ENCODE measurements around the gene TM9SF1. TPM values are rescaled to one million over a fixed set of nuclear protein-coding genes. Genes with fewer than 3 reads are reported as not detected.

TM9SF1 gene
- total RNA-seq, 1 donor from 2014 or later: 60.3 TPM

GRCh38 chr14:24181371-24182077 lies 13.7 kb downstream of the TM9SF1 start:
- H3K4me1 Mint-ChIP-seq (ENCODE audit: low read depth): no peaks in the 10 kb centered on the region
- H3K27ac Mint-ChIP-seq (ENCODE audit: unreplicated experiment): no peak overlapping the region
- no peak for TF ChIP-seq CTCF (IDR thresholded peaks at IDR 0.05)
- DNase-seq (ENCODE audit: low spot score): no peak
- H3K36me3 Mint-ChIP-seq (ENCODE audit: low read depth): peaks cover 21% of the 10 kb centered on the region
- H3K27me3 Mint-ChIP-seq (ENCODE audit: low read depth): no peaks in the 10 kb centered on the region
- H3K9me3 Mint-ChIP-seq (ENCODE audit: low read depth): no peaks in the 10 kb centered on the region
- H3K4me3 Mint-ChIP-seq (ENCODE audit: unreplicated experiment): no peak overlapping the region

DNA sequence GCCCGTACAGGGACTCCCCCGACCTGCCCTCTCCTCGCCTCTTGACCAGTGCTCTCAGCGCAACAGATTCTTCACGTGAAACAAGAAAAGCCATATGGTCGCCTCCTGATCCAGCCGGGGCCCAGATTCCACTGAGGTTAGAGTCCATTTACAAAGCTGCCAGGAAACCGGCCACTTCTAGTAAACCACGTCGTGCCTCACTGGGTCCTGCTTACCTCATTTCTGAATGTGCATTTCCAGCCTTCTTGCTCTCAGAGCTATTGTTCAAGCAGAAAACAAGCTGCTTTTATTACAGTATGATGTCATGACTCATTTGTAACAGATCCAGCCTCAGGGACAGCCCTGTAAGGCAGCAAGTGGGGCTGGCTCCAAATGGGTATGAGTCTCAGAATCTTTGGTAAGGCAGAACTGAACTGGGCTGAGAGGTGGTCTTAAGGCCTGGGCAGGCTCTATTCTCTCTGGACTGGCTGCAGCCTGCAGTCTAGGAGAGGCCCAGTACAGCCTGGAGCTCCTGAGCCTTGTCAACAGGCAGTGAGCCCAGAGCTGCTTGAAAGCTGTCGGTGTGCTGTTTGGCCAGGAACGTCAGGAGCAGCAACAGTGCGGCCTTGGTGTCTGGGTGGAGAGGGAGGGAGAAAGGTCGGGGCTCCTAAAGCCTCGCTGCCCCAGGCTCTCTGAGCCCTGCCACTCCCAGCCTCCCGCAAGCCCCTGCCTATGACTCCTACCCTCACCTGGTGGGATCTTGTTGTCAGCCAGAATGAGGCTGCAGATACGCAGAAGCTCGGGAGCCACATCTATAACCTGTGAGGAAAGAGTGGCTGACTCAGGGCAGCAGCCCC lies 15.1 kb downstream of the TM9SF1 start:
- peaks cover 21% of the 10 kb centered on the region for H3K36me3 Mint-ChIP-seq (ENCODE audit: low read depth)
- H3K27ac Mint-ChIP-seq (ENCODE audit: unreplicated experiment): no peak overlapping the region
- no peak for DNase-seq (ENCODE audit: low spot score)
- no peak for TF ChIP-seq CTCF (IDR thresholded peaks at IDR 0.05)
- no peaks in the 10 kb centered on the region for H3K27me3 Mint-ChIP-seq (ENCODE audit: low read depth)
- no peak overlapping the region for H3K4me3 Mint-ChIP-seq (ENCODE audit: unreplicated experiment)
- H3K9me3 Mint-ChIP-seq (ENCODE audit: low read depth): no peaks in the 10 kb centered on the region
- no peaks in the 10 kb centered on the region for H3K4me1 Mint-ChIP-seq (ENCODE audit: low read depth)

DNA sequence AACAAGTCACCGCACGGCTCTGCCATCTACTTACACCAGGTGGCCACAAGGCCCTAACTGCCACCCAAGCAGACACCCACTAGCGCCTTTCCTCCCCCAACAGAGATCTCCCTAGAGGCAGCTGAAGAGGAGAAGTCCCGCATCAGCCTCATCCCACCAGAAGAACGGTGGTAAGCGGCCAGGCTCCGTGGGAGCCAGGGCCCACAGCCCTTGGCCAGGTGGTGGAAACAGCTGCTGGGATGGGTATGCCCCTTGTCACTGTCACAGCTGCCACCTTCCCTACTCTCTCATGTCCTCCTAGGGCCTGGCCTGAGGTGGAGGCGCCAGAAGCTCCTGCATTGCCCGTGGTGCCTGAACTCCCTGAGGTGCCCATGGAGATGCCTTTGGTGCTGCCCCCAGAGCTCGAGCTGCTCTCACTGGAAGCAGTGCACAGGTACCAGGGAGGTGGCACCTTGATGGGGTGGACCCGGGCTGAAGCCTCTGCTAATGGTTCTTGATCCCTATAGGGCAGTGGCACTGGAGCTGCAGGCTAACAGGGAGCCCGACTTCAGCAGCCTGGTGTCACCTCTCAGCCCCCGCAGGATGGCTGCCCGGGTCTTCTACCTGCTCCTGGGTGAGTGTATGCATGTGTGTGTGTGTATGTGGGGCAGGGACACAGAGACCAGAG lies 15.8 kb downstream of the TM9SF1 start:
- no peak for TF ChIP-seq CTCF (IDR thresholded peaks at IDR 0.05)
- Mint-ChIP-seq H3K9me3 (ENCODE audit: low read depth) (no peaks in the 10 kb centered on the region), H3K36me3 (ENCODE audit: low read depth) (peaks cover 21% of the 10 kb centered on the region), H3K27me3 (ENCODE audit: low read depth) (no peaks in the 10 kb centered on the region), H3K27ac (ENCODE audit: unreplicated experiment) (no peak overlapping the region), H3K4me1 (ENCODE audit: low read depth) (no peaks in the 10 kb centered on the region), H3K4me3 (ENCODE audit: unreplicated experiment) (no peak overlapping the region)
- DNase-seq (ENCODE audit: low spot score): no peak

GRCh38 chr14:24178399-24179178 lies 16.7 kb downstream of the TM9SF1 start:
- Mint-ChIP-seq H3K27me3 (ENCODE audit: low read depth) (no peaks in the 10 kb centered on the region), H3K36me3 (ENCODE audit: low read depth) (peaks cover 21% of the 10 kb centered on the region), H3K9me3 (ENCODE audit: low read depth) (no peaks in the 10 kb centered on the region), H3K4me3 (ENCODE audit: unreplicated experiment) (no peak overlapping the region), H3K4me1 (ENCODE audit: low read depth) (no peaks in the 10 kb centered on the region), H3K27ac (ENCODE audit: unreplicated experiment) (no peak overlapping the region)
- no peak for TF ChIP-seq CTCF (IDR thresholded peaks at IDR 0.05)
- no peak for DNase-seq (ENCODE audit: low spot score)

Measured in chondrocyte (in vitro differentiated cells).